ENCODE measurements around the gene TBCK.

DNA sequence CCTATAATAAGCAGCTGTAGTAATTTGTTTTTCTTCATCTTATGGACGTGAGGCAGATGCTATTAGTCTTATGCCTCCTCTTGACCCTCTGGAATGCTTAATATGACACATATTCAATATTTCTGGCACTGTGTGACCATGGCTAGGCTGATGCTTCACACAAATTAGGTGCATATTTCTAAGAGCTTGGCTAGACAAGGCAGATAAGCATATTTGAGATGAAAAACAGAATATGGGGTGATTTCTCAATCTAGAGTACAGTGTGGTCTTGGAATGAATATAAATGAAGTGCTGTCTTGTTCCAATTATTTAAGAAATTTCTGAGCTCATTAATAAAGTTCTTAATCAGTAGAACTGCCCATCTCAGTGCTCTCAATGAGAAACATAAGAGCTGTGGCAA is 264.5 kb downstream of the TBCK start:
- TF ChIP-seq CTCF (IDR thresholded peaks at IDR 0.05) (no peak), JUN (CRISPR knock-in tag; IDR thresholded peaks at IDR 0.05) (no peak), ATF2 (CRISPR knock-in tag; IDR thresholded peaks at IDR 0.05; ENCODE audit: borderline replicate concordance, low read depth) (no peak), SP1 (CRISPR knock-in tag; conservative IDR thresholded peaks at IDR 0.05) (no peak), MYBL2 (CRISPR knock-in tag; IDR thresholded peaks at IDR 0.05) (no peak), FOXJ3 (CRISPR knock-in tag; IDR thresholded peaks at IDR 0.05; ENCODE audit: borderline replicate concordance) (no peak)
- TF ChIP-seq, protein P1, sequence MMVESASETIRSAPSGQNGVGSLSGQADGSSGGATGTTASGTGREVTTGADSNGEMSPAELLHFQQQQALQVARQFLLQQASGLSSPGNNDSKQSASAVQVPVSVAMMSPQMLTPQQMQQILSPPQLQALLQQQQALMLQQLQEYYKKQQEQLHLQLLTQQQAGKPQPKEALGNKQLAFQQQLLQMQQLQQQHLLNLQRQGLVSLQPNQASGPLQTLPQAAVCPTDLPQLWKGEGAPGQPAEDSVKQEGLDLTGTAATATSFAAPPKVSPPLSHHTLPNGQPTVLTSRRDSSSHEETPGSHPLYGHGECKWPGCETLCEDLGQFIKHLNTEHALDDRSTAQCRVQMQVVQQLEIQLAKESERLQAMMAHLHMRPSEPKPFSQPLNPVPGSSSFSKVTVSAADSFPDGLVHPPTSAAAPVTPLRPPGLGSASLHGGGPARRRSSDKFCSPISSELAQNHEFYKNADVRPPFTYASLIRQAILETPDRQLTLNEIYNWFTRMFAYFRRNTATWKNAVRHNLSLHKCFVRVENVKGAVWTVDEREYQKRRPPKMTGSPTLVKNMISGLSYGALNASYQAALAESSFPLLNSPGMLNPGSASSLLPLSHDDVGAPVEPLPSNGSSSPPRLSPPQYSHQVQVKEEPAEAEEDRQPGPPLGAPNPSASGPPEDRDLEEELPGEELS (CRISPR knock-in tag; IDR thresholded peaks at IDR 0.05), result no peak
- TF ChIP-seq, protein P2, sequence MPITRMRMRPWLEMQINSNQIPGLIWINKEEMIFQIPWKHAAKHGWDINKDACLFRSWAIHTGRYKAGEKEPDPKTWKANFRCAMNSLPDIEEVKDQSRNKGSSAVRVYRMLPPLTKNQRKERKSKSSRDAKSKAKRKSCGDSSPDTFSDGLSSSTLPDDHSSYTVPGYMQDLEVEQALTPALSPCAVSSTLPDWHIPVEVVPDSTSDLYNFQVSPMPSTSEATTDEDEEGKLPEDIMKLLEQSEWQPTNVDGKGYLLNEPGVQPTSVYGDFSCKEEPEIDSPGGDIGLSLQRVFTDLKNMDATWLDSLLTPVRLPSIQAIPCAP (CRISPR knock-in tag; IDR thresholded peaks at IDR 0.05), result no peak

All from WTC11 (cell line).